Pancreas (tissue), 10 donors: ENCODE data around the gene CITED4. TPM values are rescaled to one million over a fixed set of nuclear protein-coding genes. Genes with fewer than 3 reads are reported as not detected.

Source experiments
- ATAC-seq, 4 donors: fragments of 200-7000 bp; cut with Tn5 transposase; one replicate each; pipeline versions ENCODE4 v1.8.0 to v1.9.1; 2020; ENCODE audit warnings: mild to moderate bottlenecking in 4 of 4, moderate library complexity in 4 of 4
- DNase-seq, 6 donors: peaks; one replicate each; pipeline ENCODE4 v3.0.0-alpha.2; 2020
- FAIRE-seq: peaks from 2 replicates; lab custom pipeline; 2012; peaks lifted over from hg19 to GRCh38; lab: Jason Lieb, UNC
- H3K27ac ChIP-seq, 4 donors: fragments of 200-600 bp; sonication (generic); 1 replicate in 3 of 4; 2 replicates in 1 of 4; pipeline versions ENCODE4 v1.5.0 to v1.8.0; 2020
- H3K27me3 ChIP-seq, 4 donors: fragments of 200-600 bp; one replicate each; pipeline ENCODE4 v1.8.0; 2021
- H3K36me3 ChIP-seq, 3 donors: fragments of 200-600 bp; sonication (generic) in 1 of 3; one replicate each; pipeline versions ENCODE4 v1.5.0 to v1.8.0; 2020 to 2021
- H3K4me1 ChIP-seq, 3 donors: fragments of 200-600 bp; one replicate each; pipeline ENCODE4 v1.8.0; 2021
- H3K4me3 ChIP-seq, 4 donors: fragments of 200-600 bp; sonication (generic) in 2 of 4; one replicate each; pipeline versions ENCODE4 v1.5.0 to v1.8.0; 2020 to 2021
- H3K9me3 ChIP-seq, 4 donors: fragments of 200-600 bp; one replicate each; pipeline ENCODE4 v1.8.0; 2021
- CTCF ChIP-seq, 4 donors: fragments of 200-600 bp; sonication (generic) in 3 of 4; IDR thresholded peaks; one replicate each; pipeline versions ENCODE4 v1.5.0 to v1.8.0; 2021; ENCODE audit warnings: antibody characterized with exemption in 4 of 4
- WGBS, 2 donors: extraction: QIAGEN DNeasy Blood & Tissue Kit; methylation state at CpG; one replicate each; pipeline ENCODE4 v1.1.7; 2013; 5-methylcytosine and 5-hydroxymethylcytosine counted together
- intact Hi-C, 3 donors: fragments of 100-400 bp; cut with DNase I; formaldehyde crosslinking; loops; one replicate each; pipeline versions ENCODE4 v1.11.1 to v1.14.2; 2022
- polyA plus RNA-seq, 2 donors: library from polyadenylated mRNA; stranded (reverse); fragments of 200-250 nt; gene quantifications; one replicate each; pipeline ENCODE4 v1.2.3, GENCODE V29; 2013
- total RNA-seq, 6 donors: library from RNA; stranded (reverse); fragmentation: NEBNext Ultra II Directional in 4 of 6; extraction: Animal tissue kit (Norgen Biotek cat#: 25700) in 4 of 6; gene quantifications; one replicate each; pipeline versions ENCODE4 v1.2.1 to v1.2.4, GENCODE V29; 2021 to 2023
- donor health status: healthy with polysubstance abuse.
- donor health status: DM: no; HTN: no; CAD: no; lungs with moderate emphysema.
- donor health status: DM: no; HTN: no; CAD: no.
- donor health status: control.
- donor health status: control.
- donor health status: Bipolar disorder and iron deficiency.
- donor health status: DM: yes; HTN: yes; CAD: no.
- donor health status: DM: no; HTN: no; CAD: no.
- donor health status: DM: no; HTN: no; CAD: no.
- donor health status: DM: yes; HTN: yes; CAD: no.

The CITED4 gene
- total and polyA plus RNA-seq, 8 donors: 41.1 to 81.2 (median 51.1) TPM

DNA sequence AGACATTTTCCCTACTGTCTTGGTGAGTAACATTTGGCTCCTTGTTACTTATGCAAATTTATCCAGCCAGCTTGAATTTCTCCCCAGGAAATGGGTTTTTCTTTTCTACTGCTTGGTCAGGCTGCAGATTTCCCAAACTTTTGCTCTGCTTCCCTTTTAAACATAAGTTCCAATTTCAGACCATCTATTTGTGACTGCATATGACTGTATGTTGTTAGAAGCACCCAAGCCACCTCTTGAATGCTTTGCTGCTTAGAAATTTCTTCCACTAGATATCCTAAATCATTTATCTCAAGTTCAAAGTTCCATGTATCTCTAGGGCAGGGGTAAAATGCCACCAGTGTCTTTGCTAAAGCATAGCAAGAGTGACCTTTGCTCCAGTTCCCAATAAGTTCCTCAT, 32.3 kb upstream of the CITED4 start:
- FAIRE-seq: no peak
- Histone ChIP-seq H3K4me3 (no peak overlapping the region), H3K36me3 (no peaks in the 10 kb centered on the region), H3K9me3 (no peaks in the 10 kb centered on the region), H3K27me3 (no peaks in the 10 kb centered on the region), H3K27ac (no peak overlapping the region), H3K4me1 (peaks cover 0 to 10% (median 0%) of the 10 kb centered on the region in 3 donors)
- no peak for ATAC-seq
- DNase-seq: no peak
- TF ChIP-seq CTCF (IDR thresholded peaks at IDR 0.05): no peak
- intact Hi-C loops: no loop called here

- Histone ChIP-seq H3K36me3 (no peaks in the 10 kb centered on the region), H3K27me3 (no peaks in the 10 kb centered on the region), H3K4me3 (no peak overlapping the region), H3K9me3 (no peaks in the 10 kb centered on the region), H3K4me1 (peaks cover 0 to 10% (median 0%) of the 10 kb centered on the region in 3 donors), H3K27ac (no peak overlapping the region)
- DNase-seq (no peak), FAIRE-seq (no peak), ATAC-seq (no peak)
- intact Hi-C loops: no loop called here
- TF ChIP-seq CTCF (IDR thresholded peaks at IDR 0.05): no peak
Measured at GRCh38 chr1:40893946-40894345, 31.8 kb upstream of the CITED4 start.

DNA sequence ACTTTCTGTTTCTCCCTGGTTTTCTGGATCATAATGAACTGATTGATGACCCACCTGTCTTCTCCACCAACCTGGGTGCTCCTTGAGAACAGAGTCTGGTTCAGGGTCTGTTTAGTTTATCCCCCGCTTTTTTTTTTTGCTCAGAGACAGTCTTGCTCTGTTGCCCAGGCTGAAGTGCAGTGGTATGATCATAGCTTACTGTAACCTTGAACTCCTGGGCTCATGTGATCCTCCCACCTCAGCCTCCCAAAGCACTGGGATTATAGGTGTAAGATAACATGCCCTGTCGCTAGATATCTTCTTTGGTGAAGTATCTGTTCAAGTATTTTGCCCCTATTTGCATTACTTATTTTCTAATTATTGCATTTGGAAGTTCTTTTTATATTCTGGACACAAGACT, 30.2 kb upstream of the CITED4 start:
- intact Hi-C loops: no loop called here
- ATAC-seq (no peak), DNase-seq (no peak), FAIRE-seq (no peak)
- no peak for TF ChIP-seq CTCF (IDR thresholded peaks at IDR 0.05)
- H3K4me3 ChIP-seq: no peak overlapping the region
- H3K36me3 ChIP-seq: no peaks in the 10 kb centered on the region
- H3K9me3 ChIP-seq: no peaks in the 10 kb centered on the region
- no peak overlapping the region for H3K27ac ChIP-seq
- no peaks in the 10 kb centered on the region for H3K27me3 ChIP-seq
- H3K4me1 ChIP-seq: no peaks in the 10 kb centered on the region
- WGBS, 2 donors: 73 to 85% methylated on average over 2 of the region's 2 CpGs

DNA sequence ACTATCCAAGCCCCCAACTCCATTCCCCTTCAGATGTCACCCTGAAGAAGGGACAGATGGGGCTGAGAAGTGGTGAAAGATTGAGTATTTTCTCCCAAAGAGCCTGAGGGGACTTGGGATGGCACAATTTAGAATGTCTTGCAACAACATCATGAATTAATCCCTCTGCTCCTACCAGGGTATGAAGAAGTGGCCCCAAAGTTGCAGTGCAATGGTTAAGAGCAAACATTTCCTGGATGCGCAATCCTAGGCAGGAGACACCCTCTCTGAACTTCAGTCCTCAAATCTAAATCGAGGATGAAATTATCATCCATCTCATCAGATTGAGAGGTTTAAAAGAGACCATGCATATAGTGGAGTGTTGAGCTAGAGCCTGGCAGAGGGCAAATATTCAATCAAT, 28.6 kb upstream of the CITED4 start:
- ATAC-seq (no peak), DNase-seq (no peak), FAIRE-seq (no peak)
- Histone ChIP-seq H3K27me3 (no peaks in the 10 kb centered on the region), H3K9me3 (no peaks in the 10 kb centered on the region), H3K36me3 (no peaks in the 10 kb centered on the region), H3K27ac (no peak overlapping the region), H3K4me3 (no peak overlapping the region), H3K4me1 (no peaks in the 10 kb centered on the region)
- no peak for TF ChIP-seq CTCF (IDR thresholded peaks at IDR 0.05)
- intact Hi-C loops: no loop called here
- WGBS, 2 donors: 72 to 74% methylated on average over 2 of the region's 2 CpGs

DNA sequence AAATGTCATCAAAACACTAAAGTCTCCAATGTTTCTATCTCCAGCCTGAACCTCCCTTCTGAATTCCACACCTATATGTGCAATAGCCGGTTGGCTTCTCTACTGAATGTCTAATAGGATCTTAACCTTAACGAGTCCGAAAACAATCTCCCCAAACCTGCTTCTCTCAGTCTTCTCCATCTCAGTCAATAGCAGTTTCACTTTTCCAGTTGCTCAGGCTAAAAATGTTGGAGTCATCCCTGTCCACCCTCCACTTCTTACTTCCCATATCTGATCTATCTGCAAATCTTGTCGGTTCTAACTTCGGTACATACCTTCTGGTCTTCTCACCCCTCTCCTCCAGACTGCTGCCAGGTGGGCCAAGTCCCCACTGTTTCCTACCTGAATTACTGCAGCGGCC, 25.5 kb upstream of the CITED4 start:
- DNase-seq (no peak), ATAC-seq (no peak), FAIRE-seq (no peak)
- no peaks in the 10 kb centered on the region for H3K27me3 ChIP-seq
- no peak overlapping the region for H3K27ac ChIP-seq
- H3K36me3 ChIP-seq: no peaks in the 10 kb centered on the region
- H3K4me3 ChIP-seq: no peak overlapping the region
- no peaks in the 10 kb centered on the region for H3K9me3 ChIP-seq
- H3K4me1 ChIP-seq: no peaks in the 10 kb centered on the region
- intact Hi-C loops: no loop called here
- 93 to 94% methylated on average over 6 of the region's 6 CpGs for WGBS, 2 donors
- no peak for TF ChIP-seq CTCF (IDR thresholded peaks at IDR 0.05)
